Omental fat pad (tissue), 4 donors: ENCODE measurements around the gene CFDP1. TPM values are rescaled to one million over a fixed set of nuclear protein-coding genes. Genes with fewer than 3 reads are reported as not detected.
A peak's percentile ranks its signal among the peaks of the same experiment; 100 is the strongest.

Experiments
- ATAC-seq: fragments of 150-250 bp; one replicate; pipeline ENCODE4 v1.9.1; 2016; ENCODE audit warnings: mild to moderate bottlenecking, moderate library complexity; ENCODE audit not compliant: low FRiP score
- DNase-seq: peaks from one replicate; pipeline ENCODE4 v3.0.0-alpha.2; 2019; ENCODE audit warnings: low spot score
- small RNA-seq: library from RNA; depleted of rRNA; stranded (forward); fragments of <200 nt; gene quantifications from one replicate; pipeline ENCODE3, GENCODE V24; 2016
- total RNA-seq, 4 donors: library from RNA; depleted of rRNA; stranded (reverse); fragments of >200 nt; gene quantifications; one replicate each; pipeline ENCODE4 v1.1.0, GENCODE V29; 2016
- TF ChIP-seq, protein P1 (sequence below), 3 donors: fragments of 450-650 bp; IDR thresholded peaks; one replicate each; pipeline ENCODE4 v1.5.1; 2016 to 2017; ENCODE audit warnings: antibody characterized with exemption in 3 of 3, mild to moderate bottlenecking in 3 of 3, moderate library complexity in 2 of 3

The CFDP1 gene
- total RNA-seq, 4 donors from 2014 or later: 37.5 to 54.4 (median 49.2) TPM

- ATAC-seq: no peak
- TF ChIP-seq, protein P1, sequence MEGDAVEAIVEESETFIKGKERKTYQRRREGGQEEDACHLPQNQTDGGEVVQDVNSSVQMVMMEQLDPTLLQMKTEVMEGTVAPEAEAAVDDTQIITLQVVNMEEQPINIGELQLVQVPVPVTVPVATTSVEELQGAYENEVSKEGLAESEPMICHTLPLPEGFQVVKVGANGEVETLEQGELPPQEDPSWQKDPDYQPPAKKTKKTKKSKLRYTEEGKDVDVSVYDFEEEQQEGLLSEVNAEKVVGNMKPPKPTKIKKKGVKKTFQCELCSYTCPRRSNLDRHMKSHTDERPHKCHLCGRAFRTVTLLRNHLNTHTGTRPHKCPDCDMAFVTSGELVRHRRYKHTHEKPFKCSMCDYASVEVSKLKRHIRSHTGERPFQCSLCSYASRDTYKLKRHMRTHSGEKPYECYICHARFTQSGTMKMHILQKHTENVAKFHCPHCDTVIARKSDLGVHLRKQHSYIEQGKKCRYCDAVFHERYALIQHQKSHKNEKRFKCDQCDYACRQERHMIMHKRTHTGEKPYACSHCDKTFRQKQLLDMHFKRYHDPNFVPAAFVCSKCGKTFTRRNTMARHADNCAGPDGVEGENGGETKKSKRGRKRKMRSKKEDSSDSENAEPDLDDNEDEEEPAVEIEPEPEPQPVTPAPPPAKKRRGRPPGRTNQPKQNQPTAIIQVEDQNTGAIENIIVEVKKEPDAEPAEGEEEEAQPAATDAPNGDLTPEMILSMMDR (IDR thresholded peaks at IDR 0.05): no peak
- DNase-seq: no peak
These were observed 186.6 kb downstream of the CFDP1 start for GRCh38 chr16:75246504-75247205.

DNA sequence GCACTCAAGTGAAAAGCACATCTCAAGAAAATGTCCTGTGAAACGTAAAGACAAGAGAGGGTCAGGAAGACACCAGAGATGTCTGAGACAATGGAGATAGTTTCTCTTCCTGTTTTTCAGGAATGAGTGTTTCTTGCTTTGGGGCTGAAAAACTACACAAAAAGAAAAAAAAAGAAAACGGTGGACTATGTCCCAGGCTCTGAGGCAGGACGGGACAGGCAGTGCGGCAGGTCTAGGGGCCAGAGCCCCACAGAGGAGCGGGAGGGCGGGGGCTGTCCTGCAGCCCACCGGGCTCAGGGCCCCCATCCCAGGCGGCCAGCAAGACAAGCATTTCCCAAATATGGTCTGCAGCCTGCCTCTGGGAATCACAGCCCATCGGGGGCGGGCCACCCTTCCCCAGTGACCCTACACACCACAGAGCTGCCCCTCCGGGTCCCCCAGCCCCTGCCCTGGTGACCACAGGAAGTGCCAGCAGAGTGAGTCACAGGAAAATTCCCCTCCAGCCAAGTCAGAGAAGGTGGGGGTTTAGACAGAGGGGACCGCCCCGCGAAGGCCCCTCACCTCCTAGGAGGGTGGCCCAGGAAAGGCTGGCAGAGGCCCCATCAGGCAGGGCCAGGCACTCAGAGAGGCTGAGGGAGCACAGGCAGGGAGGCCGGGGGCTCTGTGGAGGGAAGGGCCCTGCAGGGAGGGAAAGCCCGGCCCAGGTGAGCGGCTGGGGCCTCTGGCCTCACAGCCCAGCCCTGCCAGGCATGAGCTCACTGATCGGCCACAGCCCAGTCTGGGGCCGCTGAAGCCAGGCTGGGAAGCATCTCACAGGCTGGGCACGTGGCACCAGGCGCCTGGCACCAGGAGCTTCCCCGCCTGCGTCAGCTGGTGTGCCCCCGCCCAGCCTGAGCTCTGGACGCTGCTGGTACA lies 188.2 kb downstream of the CFDP1 start:
- TF ChIP-seq, protein P1 (IDR thresholded peaks at IDR 0.05): no peak
- DNase-seq (no peak), ATAC-seq (peak; percentile 77)

DNA sequence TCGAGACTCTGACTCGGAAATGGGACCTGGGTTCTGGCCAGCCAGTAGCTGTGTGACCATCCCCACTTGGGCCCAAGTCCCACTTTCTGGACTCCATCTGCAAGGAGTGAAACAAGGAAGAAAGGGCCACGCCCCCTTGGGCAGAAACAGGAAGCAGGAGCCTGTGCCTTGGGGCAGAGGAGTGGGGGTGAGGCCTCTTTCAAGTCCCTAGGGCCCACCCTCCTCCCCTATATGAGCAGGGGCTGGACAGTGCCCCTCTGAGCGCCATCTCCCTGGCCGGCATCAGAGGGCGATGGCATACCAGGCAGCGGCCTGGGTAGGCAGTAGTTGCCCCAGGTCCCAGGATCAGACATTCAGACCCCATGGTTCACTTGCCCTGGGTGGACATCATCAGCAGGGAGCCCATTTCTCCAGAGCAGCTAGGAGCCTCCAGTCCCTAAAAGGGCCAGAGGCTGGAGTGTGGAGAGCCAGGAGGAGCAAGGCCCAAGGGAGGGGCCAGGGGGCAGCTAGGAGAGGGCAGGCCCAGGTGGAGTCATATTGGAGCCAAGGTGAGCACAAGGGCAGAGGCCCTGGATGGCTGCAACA lies 189.0 kb downstream of the CFDP1 start:
- ATAC-seq (no peak), DNase-seq (no peak)
- TF ChIP-seq, protein P1 (IDR thresholded peaks at IDR 0.05): no peak

Small RNAs within 50 kb of the gene (small RNA-seq; reads per million reads assigned to genes)
- not detected for gene RF00598
- not detected for gene RNU6-758P

Other genes with a start within 250 kb of the CFDP1 start
- not detected for gene CTRB2, start 226.3 kb downstream of the CFDP1 start, total RNA-seq
- under 1 TPM in 1 of 4 donors, not detected in 3; 0.69 TPM for gene CTRB1, start 214.5 kb downstream of the CFDP1 start, total RNA-seq
- 10 to 100 TPM; 30.1 to 98.0 (median 38.0) TPM for gene BCAR1, start 181.9 kb downstream of the CFDP1 start, total RNA-seq
- gene TMEM170A, start 31.2 kb upstream of the CFDP1 start, total RNA-seq: 10 to 100 TPM; 22.4 to 38.3 (median 29.8) TPM
- gene CHST6, start 61.9 kb upstream of the CFDP1 start, total RNA-seq: under 1 TPM in 3 of 4 donors, not detected in 1; 0.06 to 0.36 (median 0.09) TPM
- under 1 TPM in 1 of 4 donors, not detected in 3; 0.09 TPM for gene CHST5, start 102.6 kb upstream of the CFDP1 start, total RNA-seq
- 1 to 10 TPM; 3.9 to 9.2 (median 7.0) TPM for gene TMEM231, start 122.7 kb upstream of the CFDP1 start, total RNA-seq
- 100 to 1,000 TPM in 1 of 4 donors, 10 to 100 TPM in 3; 76.9 to 119 (median 89.2) TPM for gene GABARAPL2, start 132.9 kb upstream of the CFDP1 start, total RNA-seq
- 10 to 100 TPM; 32.5 to 57.7 (median 51.3) TPM for gene ADAT1, start 189.8 kb upstream of the CFDP1 start, total RNA-seq
- gene KARS1, start 214.2 kb upstream of the CFDP1 start, total RNA-seq: 100 to 1,000 TPM; 101 to 143 (median 127) TPM
- gene TERF2IP, start 214.3 kb upstream of the CFDP1 start, total RNA-seq: 10 to 100 TPM; 48.2 to 77.2 (median 52.7) TPM
- gene CPHXL2, start 243.5 kb upstream of the CFDP1 start, total RNA-seq: not detected